H1 (cell line): Measurements from ENCODE around the gene TLR2. TPM values are rescaled to one million over a fixed set of nuclear protein-coding genes. Genes with fewer than 3 reads are reported as not detected.

Experiments
- CTCF ChIA-PET: fragments of 300-600 bp; sonication (Branson Sonifier 250); formaldehyde crosslinking; loops from one replicate; lab custom pipeline; 2021; ENCODE audit not compliant: partially characterized antibody; lab: Charles Lee
- POLR2A ChIA-PET: fragments of 300-600 bp; sonication (Branson Sonifier 250); formaldehyde crosslinking; loops from one replicate; lab custom pipeline; 2021; ENCODE audit warnings: inconsistent platforms; ENCODE audit not compliant: partially characterized antibody; lab: Charles Lee
- DNase-seq, 2 experiments: peaks; one replicate each; pipeline versions ENCODE4 v3.0.0 to v3.0.0-alpha.2; 2010 to 2022; ENCODE audit warnings: low spot score in 2 of 2, low read depth in 1 of 2, mixed read lengths in 1 of 2
- FAIRE-seq: peaks from 2 replicates; lab custom pipeline; 2011; peaks lifted over from hg19 to GRCh38; lab: Jason Lieb, UNC
- H2AFZ ChIP-seq: 2 replicates; pipeline ENCODE4 v1.8.1; 2012; ENCODE audit warnings: low read length, inconsistent platforms
- H2AK5ac ChIP-seq: 2 replicates; pipeline ENCODE4 v1.6.1; 2013; ENCODE audit warnings: low read depth, low read length
- H2BK120ac ChIP-seq: replicated peaks from 2 replicates; pipeline ENCODE3; 2013; ENCODE audit warnings: low read depth, low read length, inconsistent platforms
- H2BK12ac ChIP-seq: 2 replicates; pipeline ENCODE4 v1.6.1; 2013; ENCODE audit warnings: low read depth, low read length
- H2BK15ac ChIP-seq: 2 replicates; pipeline ENCODE4 v1.6.1; 2013; ENCODE audit warnings: low read length
- H2BK20ac ChIP-seq: 2 replicates; pipeline ENCODE4 v1.6.1; 2013; ENCODE audit warnings: low read length
- H2BK5ac ChIP-seq: 2 replicates; pipeline ENCODE4 v1.6.1; 2013; ENCODE audit warnings: low read depth, low read length
- H3K14ac ChIP-seq: 2 replicates; pipeline ENCODE4 v1.6.1; 2013; ENCODE audit warnings: inconsistent platforms; ENCODE audit not compliant: insufficient read length
- H3K18ac ChIP-seq: 2 replicates; pipeline ENCODE4 v1.6.1; 2013; ENCODE audit warnings: low read length; ENCODE audit errors: extremely low read depth
- H3K23ac ChIP-seq: 2 replicates; pipeline ENCODE4 v1.6.1; 2013; ENCODE audit warnings: inconsistent platforms; ENCODE audit not compliant: insufficient read length
- H3K23me2 ChIP-seq: 2 replicates; pipeline ENCODE4 v1.6.1; 2013; ENCODE audit warnings: low read depth, low read length
- H3K27ac ChIP-seq: 2 replicates; pipeline ENCODE4 v1.6.1; 2011; ENCODE audit warnings: low read depth, low read length, inconsistent platforms
- H3K27me3 ChIP-seq, 4 experiments: replicated peaks in 1 of 4; 1 replicate in 1 of 4; 2 replicates in 3 of 4; pipeline versions ENCODE4 v1.6.1 to v1.8.1; 2011 to 2013; ENCODE audit warnings: low read length in 3 of 4, mild to moderate bottlenecking in 3 of 4, inconsistent platforms in 2 of 4, mixed read lengths in 2 of 4, moderate library complexity in 1 of 4; ENCODE audit not compliant: control insufficient read depth in 3 of 4, insufficient read depth in 3 of 4; ENCODE audit errors: extremely low read depth in 1 of 4
- H3K36me3 ChIP-seq, 4 experiments: 2 replicates each; pipeline versions ENCODE4 v1.6.1 to v1.8.1; 2011 to 2013; ENCODE audit warnings: mild to moderate bottlenecking in 4 of 4, low read length in 3 of 4, moderate library complexity in 2 of 4, control low read depth in 1 of 4, inconsistent platforms in 1 of 4; ENCODE audit not compliant: insufficient read depth in 4 of 4, control insufficient read depth in 2 of 4
- H3K4ac ChIP-seq: replicated peaks from 2 replicates; pipeline ENCODE3; 2013; ENCODE audit warnings: low read length, low read depth, mixed read lengths, inconsistent platforms; ENCODE audit not compliant: insufficient read length
- H3K4me1 ChIP-seq, 4 experiments: replicated peaks in 1 of 4; 1 replicate in 1 of 4; 2 replicates in 3 of 4; pipeline versions ENCODE4 v1.6.1 to v1.8.1; 2011 to 2013; ENCODE audit warnings: low read length in 3 of 4, inconsistent platforms in 2 of 4, mixed read lengths in 1 of 4; ENCODE audit not compliant: insufficient read depth in 4 of 4, control insufficient read depth in 3 of 4
- H3K4me2 ChIP-seq, 2 experiments: 2 replicates each; pipeline versions ENCODE4 v1.6.1 to v1.8.1; 2011 to 2013; ENCODE audit warnings: low read depth in 2 of 2, low read length in 2 of 2, control low read depth in 1 of 2, inconsistent platforms in 1 of 2, mild to moderate bottlenecking in 1 of 2; ENCODE audit not compliant: insufficient read depth in 1 of 2
- H3K4me3 ChIP-seq, 4 experiments: fragments of 200-600, 300-600 bp in 1 of 4; sonication (generic), shearing (Covaris generic), sonication (Bioruptor Twin) in 1 of 4; 2 replicates each; pipeline versions ENCODE4 v1.5.1 to v1.8.1; 2011 to 2016; ENCODE audit warnings: low read length in 4 of 4, low read depth in 3 of 4, control low read depth in 2 of 4, inconsistent platforms in 2 of 4, mild to moderate bottlenecking in 2 of 4, mixed read lengths in 1 of 4, moderate library complexity in 1 of 4; ENCODE audit not compliant: insufficient read depth in 2 of 4; ENCODE audit errors: extremely low read depth in 1 of 4
- H3K56ac ChIP-seq: replicated peaks from 2 replicates; pipeline ENCODE3; 2013; ENCODE audit warnings: low read depth, mild to moderate bottlenecking, mixed read lengths, low read length, inconsistent platforms; ENCODE audit not compliant: insufficient read length
- H3K79me1 ChIP-seq: 2 replicates; pipeline ENCODE4 v1.6.1; 2013; ENCODE audit warnings: low read depth, low read length, control low read depth
- H3K79me2 ChIP-seq, 2 experiments: 2 replicates each; pipeline versions ENCODE4 v1.6.1 to v1.8.1; 2012 to 2013; ENCODE audit warnings: low read length in 2 of 2, mild to moderate bottlenecking in 2 of 2, inconsistent platforms in 1 of 2; ENCODE audit not compliant: insufficient read depth in 2 of 2, control insufficient read depth in 1 of 2
- H3K9ac ChIP-seq, 4 experiments: replicated peaks in 1 of 4; 1 replicate in 1 of 4; 2 replicates in 3 of 4; pipeline versions ENCODE4 v1.6.1 to v1.8.1; 2011 to 2013; ENCODE audit warnings: low read depth in 3 of 4, low read length in 3 of 4, control low read depth in 2 of 4, mild to moderate bottlenecking in 2 of 4, moderate library complexity in 2 of 4, inconsistent platforms in 1 of 4; ENCODE audit errors: extremely low read depth in 1 of 4
- H3K9me3 ChIP-seq, 2 experiments: 2 replicates each; pipeline versions ENCODE4 v1.6.1 to v1.8.1; 2012 to 2013; ENCODE audit warnings: mild to moderate bottlenecking in 2 of 2, moderate library complexity in 2 of 2, control low read depth in 1 of 2, inconsistent platforms in 1 of 2, low read depth in 1 of 2, low read length in 1 of 2, mixed read lengths in 1 of 2; ENCODE audit not compliant: insufficient read depth in 2 of 2
- H4K20me1 ChIP-seq, 2 experiments: replicated peaks in 1 of 2; 2 replicates each; pipeline versions ENCODE3 to v1.8.1; 2011 to 2013; ENCODE audit warnings: inconsistent platforms in 2 of 2, low read length in 2 of 2, mild to moderate bottlenecking in 1 of 2; ENCODE audit not compliant: insufficient read depth in 2 of 2, control insufficient read depth in 1 of 2
- H4K5ac ChIP-seq: 2 replicates; pipeline ENCODE4 v1.6.1; 2013; ENCODE audit warnings: low read length, low read depth, mixed read lengths, inconsistent platforms; ENCODE audit not compliant: insufficient read length
- H4K8ac ChIP-seq: 2 replicates; pipeline ENCODE4 v1.8.0; 2013; ENCODE audit warnings: mild to moderate bottlenecking, moderate library complexity, low read length, inconsistent platforms; ENCODE audit not compliant: insufficient read depth; ENCODE audit errors: extremely low read depth
- H4K91ac ChIP-seq: replicated peaks from 2 replicates; pipeline ENCODE3; 2013; ENCODE audit warnings: low read length, mixed read lengths, inconsistent platforms; ENCODE audit not compliant: insufficient read length
- E2F6 ChIP-seq: IDR thresholded peaks from 2 replicates; pipeline ENCODE4 v1.6.1; 2012; ENCODE audit warnings: inconsistent platforms
- SIN3A ChIP-seq, 2 experiments: IDR thresholded peaks in 1 of 2; conservative IDR thresholded peaks in 1 of 2; 2 replicates each; pipeline ENCODE4 v1.6.1; 2011 to 2012; ENCODE audit warnings: low read length in 2 of 2, improper control_type of control experiment in 1 of 2, low read depth in 1 of 2, mild to moderate bottlenecking in 1 of 2
- YY1 ChIP-seq: IDR thresholded peaks from 2 replicates; pipeline ENCODE4 v1.6.1; 2011; ENCODE audit warnings: low read depth, mild to moderate bottlenecking, low read length
- WGBS, 2 experiments: shearing (Covaris generic) in 1 of 2; methylation state at CpG; one replicate each; pipeline versions ENCODE4 v1.1.6 to v1.1.7; 2013 to 2015; ENCODE audit warnings: low lambda C conversion rate in 2 of 2, mixed read lengths in 2 of 2, inconsistent platforms in 1 of 2, low coverage in 1 of 2, missing lambda C conversion rate in 1 of 2; ENCODE audit not compliant: insufficient replicate concordance in 2 of 2, insufficient coverage in 1 of 2, insufficient read length in 1 of 2; ENCODE audit errors: extremely low coverage in 1 of 2, missing lambda C conversion rate in 1 of 2; 5-methylcytosine and 5-hydroxymethylcytosine counted together
- polyA plus RNA-seq, 7 experiments: library from polyadenylated mRNA; depleted of rRNA in 3 of 7; stranded (reverse) in 5 of 7; unstranded in 2 of 7; fragments of >200 nt in 5 of 7; fragments of 200-250 nt in 2 of 7; gene quantifications; 1 replicate in 5 of 7; 2 replicates in 1 of 7; 4 replicates in 1 of 7; pipeline versions ENCODE4 v1.2.1 to v1.2.3, GENCODE V29; 2011 to 2013; ENCODE audit warnings: missing spikeins in 2 of 7, mixed read lengths in 2 of 7
- total RNA-seq: library from RNA; stranded (reverse); fragmentation: NEBNext Ultra II Directional; extraction: Animal tissue kit (Norgen Biotek cat#: 25700); gene quantifications from 2 replicates; pipeline ENCODE4 v1.2.1, GENCODE V29; 2021

Gene TLR2
- total and polyA plus RNA-seq, 2 of the 8 experiments (the other 6 are each of a cell fraction or from before 2014, with no cell fraction given) = 1.3 TPM

- no peaks in the 10 kb centered on the region for H3K36me3 ChIP-seq
- no peak overlapping the region for H3K18ac ChIP-seq
- no peak overlapping the region for H2BK5ac ChIP-seq
- no peak overlapping the region for H3K23ac ChIP-seq
- no peak overlapping the region for H2BK20ac ChIP-seq
- DNase-seq = no peak
- H4K8ac ChIP-seq = no peak overlapping the region
- no peak overlapping the region for H2AFZ ChIP-seq
- no peak overlapping the region for H3K4me2 ChIP-seq
- H4K91ac ChIP-seq = no peak overlapping the region
- no peak overlapping the region for H2BK120ac ChIP-seq
- WGBS, 2 experiments = 73% methylated on average over 4 of the region's 4 CpGs; no CpG with 5 or more reads in 1 of the 2 experiments
- H3K23me2 ChIP-seq = no peaks in the 10 kb centered on the region
- H3K9ac ChIP-seq = no peak overlapping the region; a peak in 1 of 7 replicates
- TF ChIP-seq YY1 = no peak
- TF ChIP-seq SIN3A (conservative IDR thresholded peaks at IDR 0.05 in 1 of 2, IDR thresholded peaks at IDR 0.05 in 1 of 2; ENCODE audit: low read depth in 1 of 2, low read length in 2 of 2) = no peak
- TF ChIP-seq E2F6 = peak; percentile 49; the same call in 1 of the 2 replicates
- peaks cover 0 to 10% (median 1%) of the 10 kb centered on the region in 4 experiments; a peak in 2 of 7 replicates for H3K4me1 ChIP-seq
- H2BK15ac ChIP-seq = no peak overlapping the region
- ChIA-PET CTCF (interaction anchor here (0.7 to 9.6 kb wide), 20 partner anchors 8 to 769 kb away, joined by 3 to 142 read pairs (median 6); partner anchors contain the start of gene TLR2), POLR2A (no interaction called here)
- no peak overlapping the region for H3K56ac ChIP-seq
- no peak overlapping the region for H3K4ac ChIP-seq
- FAIRE-seq = no peak
- no peaks in the 10 kb centered on the region for H3K27me3 ChIP-seq
- no peak overlapping the region for H2BK12ac ChIP-seq
- no peaks in the 10 kb centered on the region for H3K79me1 ChIP-seq
- peaks cover 0 to 3% of the 10 kb centered on the region in 2 experiments; a peak in 1 of 4 replicates for H3K9me3 ChIP-seq
- no peak overlapping the region for H3K27ac ChIP-seq
- H4K20me1 ChIP-seq = no peaks in the 10 kb centered on the region
- no peak overlapping the region for H4K5ac ChIP-seq
- no peak overlapping the region for H3K4me3 ChIP-seq
- H3K14ac ChIP-seq = no peak overlapping the region
- H3K79me2 ChIP-seq = no peaks in the 10 kb centered on the region
- H2AK5ac ChIP-seq = no peak overlapping the region
Measured at GRCh38 chr4:153647975-153648374, 36.1 kb upstream of the TLR2 start.
